ENCODE results near the gene TRIM45. TPM values are rescaled to one million over a fixed set of nuclear protein-coding genes. Genes with fewer than 3 reads are reported as not detected.
"Not testable (repeated sequence)": the region's sequence is repeated elsewhere in the genome, so short reads cannot be mapped to it uniquely, and the experiment has no call there.

The TRIM45 gene
- total and polyA plus RNA-seq, 2 of the 13 experiments (the other 11 are each of a cell fraction or from before 2014, with no cell fraction given), result 1.9 to 2.3 TPM

GRCh38 chr1:117161887-117162286 is 40.3 kb upstream of the TRIM45 start (continued):
- TF ChIP-seq RBAK (CRISPR knock-in tag; IDR thresholded peaks at IDR 0.05) (no peak), KDM6A (CRISPR knock-in tag; IDR thresholded peaks at IDR 0.05; ENCODE audit: low read depth) (no peak), AGO2 (optimal IDR thresholded peaks at IDR 0.05; ENCODE audit: low read depth, low read length) (no peak), SMC3 (IDR thresholded peaks at IDR 0.05; ENCODE audit: low read length) (no peak), REST (IDR thresholded peaks at IDR 0.05; ENCODE audit: borderline replicate concordance in 1 of 2, low read depth in 1 of 2, low read length in 2 of 2) (no peak), FIP1L1 (IDR thresholded peaks at IDR 0.05; ENCODE audit: borderline replicate concordance, insufficient read depth, low read depth, low read length) (no peak), HMG20A (CRISPR knock-in tag; IDR thresholded peaks at IDR 0.05; ENCODE audit: borderline replicate concordance) (no peak), ZNF24 (IDR thresholded peaks at IDR 0.05) (no peak)

GRCh38 chr1:117151305-117151704 is 29.8 kb upstream of the TRIM45 start:
- WGBS (ENCODE audit: low lambda C conversion rate), result 61% methylated on average over 5 of the region's 5 CpGs
- POLR2A ChIA-PET; CTCF ChIA-PET (ENCODE audit: low intra/inter-chr PET ratio, low total read pairs); FAIRE-seq; H3K79me2 ChIP-seq (ENCODE audit: insufficient read depth, low read length); H3K9me3 ChIP-seq (ENCODE audit: low read length); intact Hi-C loops (cut with micrococcal nuclease; ENCODE audit: unreplicated experiment); H4K20me1 ChIP-seq (ENCODE audit: insufficient read depth, low read length); DNase-seq (ENCODE audit: low spot score); ATAC-seq; H3K4me2 ChIP-seq (ENCODE audit: low read depth, low read length); H2AFZ ChIP-seq (ENCODE audit: low read length); H3K27me3 ChIP-seq (ENCODE audit: control insufficient read depth in 1 of 2, insufficient read depth in 2 of 2, low read length in 2 of 2); H3K36me3 ChIP-seq (replicated peaks in 1 of 2; ENCODE audit: control insufficient read depth in 1 of 2, insufficient read depth in 2 of 2, low read length in 2 of 2); H3K4me3 ChIP-seq (replicated peaks in 1 of 3; ENCODE audit: insufficient read depth in 1 of 3, low read depth in 2 of 3, low read length in 3 of 3); in situ Hi-C loops (cut with HindIII; ENCODE audit: extremely low pct_ligation_motif_present, low pct_unique_long_range_greater_than_20kb); H3K9ac ChIP-seq (ENCODE audit: insufficient read depth, low read depth, low read length); H3K4me1 ChIP-seq (ENCODE audit: insufficient read depth, low read length); H3K27ac ChIP-seq (ENCODE audit: extremely low read length, insufficient read depth, low read length); BruUV-seq (replicated peaks): not testable (repeated sequence)

Measured in HepG2 (cell line).